HepG2 (cell line): Measurements from ENCODE around the gene MPC1. TPM values are rescaled to one million over a fixed set of nuclear protein-coding genes. Genes with fewer than 3 reads are reported as not detected.

Source experiments
- ATF2 ChIP-seq: sonication (generic); formaldehyde crosslinking; IDR thresholded peaks from 2 replicates; pipeline ENCODE4 v1.4.0; 2020; ENCODE audit warnings: missing genetic modification reagents
- ATM ChIP-seq: fragments of 450-650 bp; IDR thresholded peaks from 2 replicates; pipeline ENCODE4 v1.7.1; 2017; ENCODE audit warnings: mild to moderate bottlenecking, borderline replicate concordance
- DPF2 ChIP-seq: sonication (generic); formaldehyde crosslinking; IDR thresholded peaks from 2 replicates; pipeline ENCODE4 v1.4.0; 2020; ENCODE audit warnings: mild to moderate bottlenecking, low read depth, missing genetic modification reagents, borderline replicate concordance
- EEA1 ChIP-seq: sonication (generic); formaldehyde crosslinking; IDR thresholded peaks from 2 replicates; pipeline ENCODE4 v1.5.1; 2020; ENCODE audit warnings: mild to moderate bottlenecking, missing genetic modification reagents, borderline replicate concordance
- KLF12 ChIP-seq: sonication (generic); formaldehyde crosslinking; IDR thresholded peaks from 2 replicates; pipeline ENCODE4 v1.4.0; 2020; ENCODE audit warnings: missing genetic modification reagents, borderline replicate concordance
- NFIC ChIP-seq: IDR thresholded peaks from 2 replicates; pipeline ENCODE4 v1.6.1; 2012; ENCODE audit warnings: mild to moderate bottlenecking, low read length, inconsistent platforms
- POGZ ChIP-seq: sonication (generic); formaldehyde crosslinking; IDR thresholded peaks from 2 replicates; pipeline ENCODE4 v1.4.0; 2020; ENCODE audit warnings: mild to moderate bottlenecking, missing genetic modification reagents
- RNF2 ChIP-seq: fragments of 450-650 bp; conservative IDR thresholded peaks from 2 replicates; pipeline ENCODE4 v1.6.1; 2016; ENCODE audit warnings: low read depth
- SIX4 ChIP-seq: sonication (generic); formaldehyde crosslinking; IDR thresholded peaks from 2 replicates; pipeline ENCODE4 v1.4.0; 2020; ENCODE audit warnings: missing genetic modification reagents
- ZC3H4 ChIP-seq: sonication (generic); formaldehyde crosslinking; IDR thresholded peaks from 2 replicates; pipeline ENCODE4 v1.4.0; 2020; ENCODE audit warnings: missing genetic modification reagents, borderline replicate concordance
- ZMYM4 ChIP-seq: sonication (generic); formaldehyde crosslinking; IDR thresholded peaks from 2 replicates; pipeline ENCODE4 v1.8.1; 2023; ENCODE audit warnings: mild to moderate bottlenecking, missing genetic modification reagents
- ZNF101 ChIP-seq: sonication (generic); formaldehyde crosslinking; IDR thresholded peaks from 2 replicates; pipeline ENCODE4 v1.4.0; 2020; ENCODE audit warnings: mild to moderate bottlenecking, low read depth, missing genetic modification reagents, borderline replicate concordance
- ZNF543 ChIP-seq: sonication (generic); formaldehyde crosslinking; IDR thresholded peaks from 2 replicates; pipeline ENCODE4 v1.4.0; 2020; ENCODE audit warnings: mild to moderate bottlenecking, missing genetic modification reagents
- ZNF607 ChIP-seq: sonication (generic); formaldehyde crosslinking; IDR thresholded peaks from 2 replicates; pipeline ENCODE4 v1.5.1; 2020; ENCODE audit warnings: missing genetic modification reagents, mild to moderate bottlenecking, borderline replicate concordance
- polyA plus RNA-seq, 8 experiments: library from polyadenylated mRNA; depleted of rRNA in 3 of 8; stranded (reverse) in 7 of 8; unstranded in 1 of 8; fragments of >200 nt; fragmentation: Illumina TruSeq in 4 of 8; extraction: Trizol in 4 of 8; gene quantifications; 2 replicates each; pipeline versions ENCODE4 v1.2.1 to v1.2.3, GENCODE V29; 2011 to 2016; ENCODE audit warnings: low read depth in 4 of 8, missing spikeins in 1 of 8, mixed read lengths in 1 of 8; ENCODE audit not compliant: insufficient read depth in 1 of 8
- total RNA-seq, 5 experiments: library from RNA; depleted of rRNA; stranded (reverse); fragments of >200 nt; fragmentation: Illumina TruSeq; extraction: Trizol; gene quantifications; 2 replicates each; pipeline ENCODE4 v1.2.3, GENCODE V29; 2016; ENCODE audit warnings: low read depth in 1 of 5
- TF ChIP-seq, protein P1 (sequence below), 2 experiments: sonication (generic) in 1 of 2; formaldehyde crosslinking in 1 of 2; IDR thresholded peaks; 2 replicates each; pipeline versions ENCODE4 v1.4.0 to v1.6.1; 2016 to 2020; ENCODE audit warnings: borderline replicate concordance in 1 of 2, low read depth in 1 of 2, mild to moderate bottlenecking in 1 of 2, missing genetic modification reagents in 1 of 2
- TF ChIP-seq, protein P2 (sequence below), 2 experiments: sonication (generic) in 1 of 2; formaldehyde crosslinking in 1 of 2; IDR thresholded peaks; 2 replicates each; pipeline versions ENCODE4 v1.6.1 to v1.9.0; 2014 to 2022; ENCODE audit warnings: antibody characterized with exemption in 1 of 2, borderline replicate concordance in 1 of 2, inconsistent platforms in 1 of 2, low read depth in 1 of 2, missing genetic modification reagents in 1 of 2

Gene MPC1
- total and polyA plus RNA-seq, 2 of the 13 experiments (the other 11 are each of a cell fraction or from before 2014, with no cell fraction given): 189 to 214 TPM

DNA sequence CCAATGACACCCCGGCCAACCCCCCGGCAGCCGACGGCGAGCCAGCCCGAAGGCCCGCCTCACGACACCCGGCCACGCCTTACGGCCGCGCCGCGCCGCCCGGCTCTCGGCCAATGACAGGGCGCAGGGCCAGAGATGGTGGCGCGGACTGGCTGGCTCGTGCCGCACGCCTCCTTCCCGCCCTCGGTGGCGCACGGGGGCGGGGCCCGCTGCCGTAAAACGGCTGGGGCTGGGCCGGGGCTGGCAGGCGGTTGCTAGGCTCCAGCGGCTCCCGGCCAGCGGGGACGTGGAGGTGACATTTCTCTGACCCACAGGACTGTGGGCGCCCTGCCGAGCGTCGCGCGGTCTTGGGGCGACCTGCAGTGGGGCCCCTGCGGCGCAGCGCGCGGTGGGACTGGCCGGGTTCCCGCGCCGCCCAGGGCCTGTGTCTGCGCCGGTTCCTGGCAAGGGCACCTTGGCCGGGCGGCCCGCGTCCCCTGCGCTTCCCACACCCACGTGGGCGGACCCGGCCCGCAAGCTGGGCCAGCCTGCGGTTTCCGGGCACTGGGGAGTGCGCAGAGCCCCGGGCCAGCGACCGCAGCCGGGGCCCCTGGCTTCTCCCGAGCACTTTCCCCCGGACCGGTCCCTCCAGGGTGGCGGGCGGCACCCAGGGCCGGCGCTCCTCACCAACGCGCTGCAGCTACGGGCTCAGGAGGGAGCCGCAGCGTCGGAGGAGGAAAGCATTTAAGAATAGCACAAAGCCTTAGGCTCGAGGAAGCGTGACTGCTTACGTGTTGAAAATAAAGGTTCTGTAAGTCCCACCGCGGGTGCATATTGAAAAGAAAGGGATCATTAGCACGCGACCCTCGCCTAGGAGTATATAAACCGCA is at the start of gene MPC1 (continued):
- TF ChIP-seq, protein P1, sequence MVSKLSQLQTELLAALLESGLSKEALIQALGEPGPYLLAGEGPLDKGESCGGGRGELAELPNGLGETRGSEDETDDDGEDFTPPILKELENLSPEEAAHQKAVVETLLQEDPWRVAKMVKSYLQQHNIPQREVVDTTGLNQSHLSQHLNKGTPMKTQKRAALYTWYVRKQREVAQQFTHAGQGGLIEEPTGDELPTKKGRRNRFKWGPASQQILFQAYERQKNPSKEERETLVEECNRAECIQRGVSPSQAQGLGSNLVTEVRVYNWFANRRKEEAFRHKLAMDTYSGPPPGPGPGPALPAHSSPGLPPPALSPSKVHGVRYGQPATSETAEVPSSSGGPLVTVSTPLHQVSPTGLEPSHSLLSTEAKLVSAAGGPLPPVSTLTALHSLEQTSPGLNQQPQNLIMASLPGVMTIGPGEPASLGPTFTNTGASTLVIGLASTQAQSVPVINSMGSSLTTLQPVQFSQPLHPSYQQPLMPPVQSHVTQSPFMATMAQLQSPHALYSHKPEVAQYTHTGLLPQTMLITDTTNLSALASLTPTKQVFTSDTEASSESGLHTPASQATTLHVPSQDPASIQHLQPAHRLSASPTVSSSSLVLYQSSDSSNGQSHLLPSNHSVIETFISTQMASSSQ (IDR thresholded peaks at IDR 0.05; ENCODE audit: low read depth): no peak
- TF ChIP-seq, protein P1 (CRISPR knock-in tag; IDR thresholded peaks at IDR 0.05; ENCODE audit: borderline replicate concordance): peak; percentile 13; the same call in 1 of the 2 replicates
- TF ChIP-seq ZNF101 (CRISPR knock-in tag) (no peak), ZC3H4 (no peak; the same call in 1 of the 2 replicates), EEA1 (CRISPR knock-in tag) (peak; percentile 51), NFIC (no peak), ATM (no peak), DPF2 (CRISPR knock-in tag) (no peak), KLF12 (CRISPR knock-in tag) (peak; percentile 96), POGZ (CRISPR knock-in tag) (peak; percentile 74), ATF2 (peak; percentile 36; the same call in 1 of the 2 replicates), RNF2 (0 out of 2 replicates have a peak, but pooled peaks have one; percentile 48), ZNF543 (peak; percentile 97), ZNF607 (CRISPR knock-in tag) (peak; percentile 60), SIX4 (CRISPR knock-in tag) (peak; percentile 55; the same call in 1 of the 2 replicates), ZMYM4 (CRISPR knock-in tag) (peak; percentile 97)
- TF ChIP-seq, protein P2, sequence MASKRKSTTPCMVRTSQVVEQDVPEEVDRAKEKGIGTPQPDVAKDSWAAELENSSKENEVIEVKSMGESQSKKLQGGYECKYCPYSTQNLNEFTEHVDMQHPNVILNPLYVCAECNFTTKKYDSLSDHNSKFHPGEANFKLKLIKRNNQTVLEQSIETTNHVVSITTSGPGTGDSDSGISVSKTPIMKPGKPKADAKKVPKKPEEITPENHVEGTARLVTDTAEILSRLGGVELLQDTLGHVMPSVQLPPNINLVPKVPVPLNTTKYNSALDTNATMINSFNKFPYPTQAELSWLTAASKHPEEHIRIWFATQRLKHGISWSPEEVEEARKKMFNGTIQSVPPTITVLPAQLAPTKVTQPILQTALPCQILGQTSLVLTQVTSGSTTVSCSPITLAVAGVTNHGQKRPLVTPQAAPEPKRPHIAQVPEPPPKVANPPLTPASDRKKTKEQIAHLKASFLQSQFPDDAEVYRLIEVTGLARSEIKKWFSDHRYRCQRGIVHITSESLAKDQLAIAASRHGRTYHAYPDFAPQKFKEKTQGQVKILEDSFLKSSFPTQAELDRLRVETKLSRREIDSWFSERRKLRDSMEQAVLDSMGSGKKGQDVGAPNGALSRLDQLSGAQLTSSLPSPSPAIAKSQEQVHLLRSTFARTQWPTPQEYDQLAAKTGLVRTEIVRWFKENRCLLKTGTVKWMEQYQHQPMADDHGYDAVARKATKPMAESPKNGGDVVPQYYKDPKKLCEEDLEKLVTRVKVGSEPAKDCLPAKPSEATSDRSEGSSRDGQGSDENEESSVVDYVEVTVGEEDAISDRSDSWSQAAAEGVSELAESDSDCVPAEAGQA (IDR thresholded peaks at IDR 0.05; ENCODE audit: low read depth): peak; percentile 13; the same call in 1 of the 2 replicates
- TF ChIP-seq, protein P2 (CRISPR knock-in tag; IDR thresholded peaks at IDR 0.05; ENCODE audit: borderline replicate concordance): peak; percentile 91
